IMR-90 (cell line): Measurements from ENCODE around the gene TRPV4. TPM values are rescaled to one million over a fixed set of nuclear protein-coding genes. Genes with fewer than 3 reads are reported as not detected.

Source experiments
- ATAC-seq: fragments of 200-7000 bp; cut with Tn5 transposase; 2 replicates; pipeline ENCODE4 v1.9.1; 2020; ENCODE audit warnings: low read depth, mild to moderate bottlenecking, moderate library complexity
- BruUV-seq: library from RNA; stranded (reverse); fragments of 400-500 nt; replicated peaks from 2 replicates; lab custom pipeline; 2021; lab: Mats Ljungman, UMichigan
- CTCF ChIA-PET: fragments of 300-600 bp; formaldehyde crosslinking; extraction: SDS; loops from one replicate; lab custom pipeline; 2021; ENCODE audit warnings: antibody characterized with exemption; lab: Yijun Ruan, JAX
- POLR2A ChIA-PET: fragments of 300-600 bp; sonication (Branson Sonifier 250); formaldehyde crosslinking; loops from one replicate; lab custom pipeline; 2022; ENCODE audit warnings: antibody characterized with exemption; ENCODE audit not compliant: unreplicated experiment; lab: Charles Lee
- DNase-seq: peaks from one replicate; pipeline ENCODE4 v3.0.0; 2013
- H2AFZ ChIP-seq: replicated peaks from 2 replicates; pipeline ENCODE3; 2013; ENCODE audit warnings: low read length, mild to moderate bottlenecking; ENCODE audit not compliant: poor library complexity
- H2AK5ac ChIP-seq: 2 replicates; pipeline ENCODE4 v1.6.1; 2013; ENCODE audit warnings: low read depth, low read length, inconsistent platforms
- H2AK9ac ChIP-seq: replicated peaks from 2 replicates; pipeline ENCODE3; 2013; ENCODE audit warnings: mild to moderate bottlenecking, low read depth, low read length, moderate library complexity; ENCODE audit not compliant: poor library complexity
- H2BK120ac ChIP-seq: 2 replicates; pipeline ENCODE4 v1.6.1; 2013; ENCODE audit warnings: low read depth, low read length, inconsistent platforms
- H2BK15ac ChIP-seq: 3 replicates; pipeline ENCODE4 v1.6.1; 2013; ENCODE audit warnings: low read depth, low read length, inconsistent platforms
- H2BK20ac ChIP-seq: 2 replicates; pipeline ENCODE4 v1.6.1; 2013; ENCODE audit warnings: low read depth, mild to moderate bottlenecking, inconsistent platforms, low read length, moderate library complexity
- H2BK5ac ChIP-seq: 2 replicates; pipeline ENCODE4 v1.6.1; 2013; ENCODE audit warnings: mild to moderate bottlenecking, low read depth, low read length, inconsistent platforms; ENCODE audit not compliant: poor library complexity, severe bottlenecking
- H3K14ac ChIP-seq: replicated peaks from 2 replicates; pipeline ENCODE4 v1.6.1; 2013; ENCODE audit warnings: low read depth, low read length, inconsistent platforms
- H3K18ac ChIP-seq: 2 replicates; pipeline ENCODE4 v1.6.1; 2013; ENCODE audit warnings: low read depth, low read length, control low read depth
- H3K23ac ChIP-seq: 2 replicates; pipeline ENCODE4 v1.6.1; 2013; ENCODE audit warnings: low read depth, low read length, inconsistent platforms
- H3K27ac ChIP-seq: 2 replicates; pipeline ENCODE4 v1.5.1; 2013; ENCODE audit warnings: mild to moderate bottlenecking, control low read depth, low read length; ENCODE audit not compliant: insufficient read depth
- H3K27me3 ChIP-seq: 2 replicates; pipeline ENCODE4 v1.6.1; 2013; ENCODE audit warnings: low read length; ENCODE audit not compliant: control insufficient read depth, insufficient read depth
- H3K36me3 ChIP-seq: 2 replicates; pipeline ENCODE4 v1.6.1; 2013; ENCODE audit warnings: low read length, mixed read lengths; ENCODE audit not compliant: control insufficient read depth, insufficient read depth
- H3K4ac ChIP-seq: 2 replicates; pipeline ENCODE4 v1.6.1; 2013; ENCODE audit warnings: low read depth, low read length, inconsistent platforms
- H3K4me1 ChIP-seq: 2 replicates; pipeline ENCODE4 v1.6.1; 2013; ENCODE audit warnings: low read length, mixed read lengths; ENCODE audit not compliant: control insufficient read depth, insufficient read depth
- H3K4me2 ChIP-seq: 2 replicates; pipeline ENCODE4 v1.6.1; 2013; ENCODE audit warnings: low read depth, mild to moderate bottlenecking, control low read depth, low read length, moderate library complexity
- H3K4me3 ChIP-seq: 2 replicates; pipeline ENCODE4 v1.5.1; 2013; ENCODE audit warnings: low read depth, mild to moderate bottlenecking, control low read depth, low read length, moderate library complexity; ENCODE audit not compliant: insufficient read depth
- H3K56ac ChIP-seq: 2 replicates; pipeline ENCODE4 v1.6.1; 2013; ENCODE audit warnings: low read length, inconsistent platforms; ENCODE audit not compliant: insufficient read depth; ENCODE audit errors: extremely low read depth
- H3K79me1 ChIP-seq, 2 experiments: 2 replicates each; pipeline ENCODE4 v1.6.1; 2013; ENCODE audit warnings: low read length in 2 of 2, inconsistent platforms in 1 of 2, low read depth in 1 of 2
- H3K9ac ChIP-seq: 2 replicates; pipeline ENCODE4 v1.6.1; 2013; ENCODE audit warnings: low read depth, low read length, control low read depth
- H3K9me1 ChIP-seq: 2 replicates; pipeline ENCODE4 v1.6.1; 2013; ENCODE audit warnings: low read length, inconsistent platforms; ENCODE audit not compliant: insufficient read depth
- H3K9me3 ChIP-seq: 2 replicates; pipeline ENCODE4 v1.6.1; 2013; ENCODE audit warnings: low read length; ENCODE audit not compliant: control insufficient read depth, insufficient read depth
- H4K20me1 ChIP-seq: 2 replicates; pipeline ENCODE4 v1.6.1; 2013; ENCODE audit warnings: low read length, inconsistent platforms; ENCODE audit not compliant: insufficient read depth
- H4K5ac ChIP-seq: 2 replicates; pipeline ENCODE4 v1.6.1; 2013; ENCODE audit warnings: mild to moderate bottlenecking, low read depth, low read length, control low read depth
- H4K8ac ChIP-seq, 2 experiments: 2 replicates each; pipeline ENCODE4 v1.6.1; 2013; ENCODE audit warnings: low read depth in 2 of 2, low read length in 2 of 2, control low read depth in 1 of 2, inconsistent platforms in 1 of 2
- H4K91ac ChIP-seq: 2 replicates; pipeline ENCODE4 v1.6.1; 2013; ENCODE audit warnings: low read depth, low read length, inconsistent platforms; ENCODE audit not compliant: insufficient read depth
- BHLHE40 ChIP-seq: fragments of 150-350 bp; IDR thresholded peaks from 2 replicates; pipeline ENCODE4 v1.6.1; 2016; ENCODE audit warnings: mild to moderate bottlenecking, low read depth, low read length
- CEBPB ChIP-seq: IDR thresholded peaks from 2 replicates; pipeline ENCODE4 v1.6.1; 2012; ENCODE audit warnings: low read depth, low read length, improper control_type of control experiment
- CHD1 ChIP-seq: IDR thresholded peaks from 2 replicates; pipeline ENCODE4 v1.6.1; 2012; ENCODE audit warnings: low read depth, low read length, improper control_type of control experiment
- ELK1 ChIP-seq: fragments of 150-350 bp; IDR thresholded peaks from 2 replicates; pipeline ENCODE4 v1.6.1; 2016; ENCODE audit warnings: low read depth, mild to moderate bottlenecking, low read length, moderate library complexity, borderline replicate concordance
- FOS ChIP-seq: fragments of 150-350 bp; IDR thresholded peaks from 2 replicates; pipeline ENCODE4 v1.6.1; 2016; ENCODE audit warnings: low read depth, low read length
- MAFK ChIP-seq: IDR thresholded peaks from 2 replicates; pipeline ENCODE4 v1.6.1; 2012; ENCODE audit warnings: low read depth, low read length, improper control_type of control experiment
- MAZ ChIP-seq: IDR thresholded peaks from 2 replicates; pipeline ENCODE4 v1.6.1; 2012; ENCODE audit warnings: low read depth, mild to moderate bottlenecking, low read length, improper control_type of control experiment, moderate library complexity, borderline replicate concordance
- MXI1 ChIP-seq: IDR thresholded peaks from 2 replicates; pipeline ENCODE4 v1.6.1; 2012; ENCODE audit warnings: low read depth, mild to moderate bottlenecking, low read length, moderate library complexity, borderline replicate concordance
- NFE2L2 ChIP-seq: fragments of 150-350 bp; IDR thresholded peaks from 2 replicates; pipeline ENCODE4 v1.6.1; 2016; ENCODE audit warnings: low read depth, mild to moderate bottlenecking, low read length
- RAD21 ChIP-seq: IDR thresholded peaks from 2 replicates; pipeline ENCODE4 v1.6.1; 2012; ENCODE audit warnings: low read length, improper control_type of control experiment
- RCOR1 ChIP-seq: IDR thresholded peaks from 2 replicates; pipeline ENCODE4 v1.6.1; 2012; ENCODE audit warnings: mild to moderate bottlenecking, low read length, improper control_type of control experiment; ENCODE audit not compliant: insufficient replicate concordance
- RFX5 ChIP-seq: IDR thresholded peaks from 2 replicates; pipeline ENCODE4 v1.8.0; 2012; ENCODE audit warnings: low read depth, mild to moderate bottlenecking, low read length, moderate library complexity
- WGBS, 2 experiments: methylation state at CpG; one replicate each; pipeline versions ENCODE4 v1.1.5 to v1.1.7; 2013; ENCODE audit warnings: missing lambda C conversion rate in 2 of 2; ENCODE audit not compliant: insufficient read length in 1 of 2; ENCODE audit errors: extremely low coverage in 2 of 2; 5-methylcytosine and 5-hydroxymethylcytosine counted together
- dilution Hi-C: fragments of 300-500 bp; cut with HindIII; formaldehyde crosslinking; loops from one replicate; pipeline ENCODE4 v1.14.3; 2018; ENCODE audit warnings: low sequenced_read_pairs; ENCODE audit not compliant: unreplicated experiment
- in situ Hi-C: fragments of 300-500 bp; cut with MboI; formaldehyde crosslinking; loops from 3 replicates; pipeline ENCODE4 v1.14.3; 2019; ENCODE audit warnings: low sequenced_read_pairs, inconsistent platforms, mixed read lengths
- intact Hi-C: fragments of 100-400 bp; cut with micrococcal nuclease; formaldehyde crosslinking; loops from 2 replicates; pipeline ENCODE4 v1.10.0; 2022
- polyA plus RNA-seq, 3 experiments: library from polyadenylated mRNA; depleted of rRNA; stranded (reverse); fragments of >200 nt; gene quantifications; 2 replicates each; pipeline ENCODE4 v1.2.3, GENCODE V29; 2012; ENCODE audit warnings: low replicate concordance in 1 of 3
- total RNA-seq: library from RNA; depleted of rRNA; stranded (reverse); fragments of >200 nt; gene quantifications from 2 replicates; pipeline ENCODE4 v1.2.3, GENCODE V29; 2012
- TF ChIP-seq, protein P1 (sequence below): conservative IDR thresholded peaks from 2 replicates; pipeline ENCODE4 v1.5.1; 2012; ENCODE audit warnings: mild to moderate bottlenecking, low read depth, low read length, improper control_type of control experiment
- TF ChIP-seq, protein P2 (sequence below): fragments of 150-350 bp; IDR thresholded peaks from 2 replicates; pipeline ENCODE4 v1.6.1; 2017; ENCODE audit warnings: mild to moderate bottlenecking, antibody characterized with exemption, low read length, low read depth

The TRPV4 gene
- total and polyA plus RNA-seq, 2 of the 4 experiments (the other 2 are of a cell fraction) = 1.1 to 6.1 TPM

DNA sequence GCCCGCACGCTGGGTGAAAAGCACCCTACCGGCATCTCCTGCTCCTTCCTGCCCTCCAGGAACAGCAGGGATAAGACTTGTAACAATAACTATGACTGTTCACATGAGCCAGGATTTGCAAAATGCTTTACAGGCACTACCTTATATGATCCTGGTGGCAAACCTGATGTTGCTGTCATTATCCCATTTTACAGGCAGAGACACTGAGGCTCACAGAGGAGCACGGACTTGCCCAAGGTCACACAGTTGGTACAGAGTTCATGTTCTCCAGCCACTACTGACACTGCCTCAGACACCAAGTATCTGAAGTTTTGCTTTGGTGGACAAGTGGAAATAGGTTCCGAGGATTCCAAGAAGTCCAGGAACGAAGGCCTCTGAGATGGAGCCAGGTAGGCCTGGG is 24.5 kb upstream of the TRPV4 start:
- intact Hi-C loops = no loop called here
- CTCF ChIA-PET = interaction anchor here (0.6 kb wide), 1 partner anchor 212 kb away, joined by 5 read pairs; no protein-coding TSS in a partner anchor
- peaks cover 6% of the 10 kb centered on the region for H3K9me1 ChIP-seq
- no peak overlapping the region for H3K56ac ChIP-seq
- no peak overlapping the region for H2BK120ac ChIP-seq
- no peak overlapping the region for H3K18ac ChIP-seq
- no peak for DNase-seq
- H2AFZ ChIP-seq = no peak overlapping the region
- H3K4me1 ChIP-seq = peaks cover 3% of the 10 kb centered on the region
- no peak overlapping the region for H4K91ac ChIP-seq
- ATAC-seq = no peak
- H4K20me1 ChIP-seq = peaks cover 20% of the 10 kb centered on the region; the same call in 1 of the 2 replicates
- dilution Hi-C loops = no loop called here
- H3K4ac ChIP-seq = no peak overlapping the region
- 100% methylated on average over 1 of the region's 6 CpGs; no CpG with 5 or more reads in 1 of the 2 experiments for WGBS, 2 experiments
- no peak overlapping the region for H2AK9ac ChIP-seq
- H3K14ac ChIP-seq = no peak overlapping the region
- H4K8ac ChIP-seq = no peak overlapping the region
- no peaks in the 10 kb centered on the region for H3K27me3 ChIP-seq
- no peak overlapping the region for H2BK15ac ChIP-seq
- in situ Hi-C loops = no loop called here
- no peak overlapping the region for H3K4me2 ChIP-seq
- H4K5ac ChIP-seq = no peak overlapping the region
- H3K9ac ChIP-seq = no peak overlapping the region
- H2BK20ac ChIP-seq = no peak overlapping the region
- peaks cover 31% of the 10 kb centered on the region for H3K36me3 ChIP-seq
- H2BK5ac ChIP-seq = no peak overlapping the region
- POLR2A ChIA-PET = no interaction called here
- no peak overlapping the region for H2AK5ac ChIP-seq
- no peak overlapping the region for H3K4me3 ChIP-seq
- no peak overlapping the region for H3K27ac ChIP-seq
- BruUV-seq = no TSS peak
- peaks cover 4 to 24% of the 10 kb centered on the region in 2 experiments; a peak in 3 of 4 replicates for H3K79me1 ChIP-seq
- no peaks in the 10 kb centered on the region for H3K9me3 ChIP-seq
- no peak overlapping the region for H3K23ac ChIP-seq
- TF ChIP-seq CHD1 (no peak), RAD21 (no peak), NFE2L2 (no peak), ELK1 (no peak), MAFK (no peak), RFX5 (no peak), FOS (no peak), MXI1 (no peak), MAZ (no peak), CEBPB (no peak), BHLHE40 (no peak), RCOR1 (no peak)
- TF ChIP-seq, protein P1, sequence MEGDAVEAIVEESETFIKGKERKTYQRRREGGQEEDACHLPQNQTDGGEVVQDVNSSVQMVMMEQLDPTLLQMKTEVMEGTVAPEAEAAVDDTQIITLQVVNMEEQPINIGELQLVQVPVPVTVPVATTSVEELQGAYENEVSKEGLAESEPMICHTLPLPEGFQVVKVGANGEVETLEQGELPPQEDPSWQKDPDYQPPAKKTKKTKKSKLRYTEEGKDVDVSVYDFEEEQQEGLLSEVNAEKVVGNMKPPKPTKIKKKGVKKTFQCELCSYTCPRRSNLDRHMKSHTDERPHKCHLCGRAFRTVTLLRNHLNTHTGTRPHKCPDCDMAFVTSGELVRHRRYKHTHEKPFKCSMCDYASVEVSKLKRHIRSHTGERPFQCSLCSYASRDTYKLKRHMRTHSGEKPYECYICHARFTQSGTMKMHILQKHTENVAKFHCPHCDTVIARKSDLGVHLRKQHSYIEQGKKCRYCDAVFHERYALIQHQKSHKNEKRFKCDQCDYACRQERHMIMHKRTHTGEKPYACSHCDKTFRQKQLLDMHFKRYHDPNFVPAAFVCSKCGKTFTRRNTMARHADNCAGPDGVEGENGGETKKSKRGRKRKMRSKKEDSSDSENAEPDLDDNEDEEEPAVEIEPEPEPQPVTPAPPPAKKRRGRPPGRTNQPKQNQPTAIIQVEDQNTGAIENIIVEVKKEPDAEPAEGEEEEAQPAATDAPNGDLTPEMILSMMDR = no peak
- TF ChIP-seq, protein P2, sequence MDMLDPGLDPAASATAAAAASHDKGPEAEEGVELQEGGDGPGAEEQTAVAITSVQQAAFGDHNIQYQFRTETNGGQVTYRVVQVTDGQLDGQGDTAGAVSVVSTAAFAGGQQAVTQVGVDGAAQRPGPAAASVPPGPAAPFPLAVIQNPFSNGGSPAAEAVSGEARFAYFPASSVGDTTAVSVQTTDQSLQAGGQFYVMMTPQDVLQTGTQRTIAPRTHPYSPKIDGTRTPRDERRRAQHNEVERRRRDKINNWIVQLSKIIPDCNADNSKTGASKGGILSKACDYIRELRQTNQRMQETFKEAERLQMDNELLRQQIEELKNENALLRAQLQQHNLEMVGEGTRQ = no peak
